GM21526 (cell line): ENCODE results near the gene FSTL4.

Source experiments
- ATAC-seq: cut with Tn5 transposase; IDR thresholded peaks from one replicate; pipeline ENCODE4 v1.9.1; 2021; ENCODE audit warnings: moderate library complexity; ENCODE audit not compliant: unreplicated experiment, low FRiP score

The FSTL4 gene

GRCh38 chr5:133520991-133521706 lies 91.2 kb downstream of the FSTL4 start:
- no peak for ATAC-seq

- no peak for ATAC-seq
Observed at GRCh38 chr5:133520062-133520461, 92.3 kb downstream of the FSTL4 start.

GRCh38 chr5:133519191-133519590 lies 93.2 kb downstream of the FSTL4 start:
- no peak for ATAC-seq

GRCh38 chr5:133514456-133514855 lies 97.9 kb downstream of the FSTL4 start:
- no peak for ATAC-seq

GRCh38 chr5:133512896-133513295 lies 99.4 kb downstream of the FSTL4 start:
- ATAC-seq: no peak

GRCh38 chr5:133511653-133512235 lies 100.6 kb downstream of the FSTL4 start:
- ATAC-seq: no peak

GRCh38 chr5:133510634-133511262 lies 101.6 kb downstream of the FSTL4 start:
- no peak for ATAC-seq

- ATAC-seq: no peak
Observed at GRCh38 chr5:133509742-133510079, 102.6 kb downstream of the FSTL4 start.

- no peak for ATAC-seq
Observed at GRCh38 chr5:133508845-133509741, 103.2 kb downstream of the FSTL4 start.

GRCh38 chr5:133508331-133508730 lies 104.0 kb downstream of the FSTL4 start:
- no peak for ATAC-seq

GRCh38 chr5:133506181-133506580 lies 106.2 kb downstream of the FSTL4 start:
- no peak for ATAC-seq

GRCh38 chr5:133503511-133503910 lies 108.8 kb downstream of the FSTL4 start:
- ATAC-seq: no peak

GRCh38 chr5:133499895-133500294 lies 112.4 kb downstream of the FSTL4 start:
- ATAC-seq: no peak

GRCh38 chr5:133497608-133498348 lies 114.6 kb downstream of the FSTL4 start:
- ATAC-seq: no peak

GRCh38 chr5:133496631-133497030 lies 115.7 kb downstream of the FSTL4 start:
- ATAC-seq: no peak

GRCh38 chr5:133494923-133495246 lies 117.5 kb downstream of the FSTL4 start:
- ATAC-seq: no peak

GRCh38 chr5:133494232-133494922 lies 118.0 kb downstream of the FSTL4 start:
- no peak for ATAC-seq

GRCh38 chr5:133489632-133490031 lies 122.7 kb downstream of the FSTL4 start:
- ATAC-seq: no peak

GRCh38 chr5:133487093-133487492 lies 125.2 kb downstream of the FSTL4 start:
- ATAC-seq: no peak

GRCh38 chr5:133485468-133485867 lies 126.9 kb downstream of the FSTL4 start:
- ATAC-seq: no peak
